ENCODE results near the gene SELENOM.

DNA sequence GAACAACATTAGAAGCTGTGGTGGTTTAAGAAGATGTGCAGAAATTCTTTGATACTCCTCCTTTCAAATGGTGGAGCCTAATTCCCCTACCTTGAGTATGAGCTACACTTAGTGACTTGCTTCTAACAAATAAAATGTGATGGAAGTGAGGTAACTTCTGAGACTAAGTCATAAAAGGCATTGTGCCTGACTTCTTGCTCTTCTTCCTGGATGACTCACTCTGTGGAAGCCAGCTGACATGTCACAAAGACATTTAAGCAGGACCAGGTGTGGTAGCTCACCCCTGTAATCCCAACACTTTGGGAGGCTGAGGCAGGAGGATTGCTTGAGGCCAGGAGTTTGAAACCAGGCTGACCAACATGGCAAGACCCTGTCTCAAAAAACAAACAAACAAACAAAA lies 36.9 kb upstream of the SELENOM start:
- TF ChIP-seq, protein P1, sequence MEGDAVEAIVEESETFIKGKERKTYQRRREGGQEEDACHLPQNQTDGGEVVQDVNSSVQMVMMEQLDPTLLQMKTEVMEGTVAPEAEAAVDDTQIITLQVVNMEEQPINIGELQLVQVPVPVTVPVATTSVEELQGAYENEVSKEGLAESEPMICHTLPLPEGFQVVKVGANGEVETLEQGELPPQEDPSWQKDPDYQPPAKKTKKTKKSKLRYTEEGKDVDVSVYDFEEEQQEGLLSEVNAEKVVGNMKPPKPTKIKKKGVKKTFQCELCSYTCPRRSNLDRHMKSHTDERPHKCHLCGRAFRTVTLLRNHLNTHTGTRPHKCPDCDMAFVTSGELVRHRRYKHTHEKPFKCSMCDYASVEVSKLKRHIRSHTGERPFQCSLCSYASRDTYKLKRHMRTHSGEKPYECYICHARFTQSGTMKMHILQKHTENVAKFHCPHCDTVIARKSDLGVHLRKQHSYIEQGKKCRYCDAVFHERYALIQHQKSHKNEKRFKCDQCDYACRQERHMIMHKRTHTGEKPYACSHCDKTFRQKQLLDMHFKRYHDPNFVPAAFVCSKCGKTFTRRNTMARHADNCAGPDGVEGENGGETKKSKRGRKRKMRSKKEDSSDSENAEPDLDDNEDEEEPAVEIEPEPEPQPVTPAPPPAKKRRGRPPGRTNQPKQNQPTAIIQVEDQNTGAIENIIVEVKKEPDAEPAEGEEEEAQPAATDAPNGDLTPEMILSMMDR (IDR thresholded peaks at IDR 0.05; ENCODE audit: low read depth, low read length, poor library complexity, severe bottlenecking): no peak
- no peak for TF ChIP-seq EZH2phosphoT487 (IDR thresholded peaks at IDR 0.05; ENCODE audit: borderline replicate concordance, low read length)

Data from DOHH2 (cell line).